Stimulated activated naive B cell treated with anti-CD40 and anti-IgM and Interleukin-4, amounts not matched to agents 10 μg/mL and 1 μg/mL and 100 μg/mL, for 72 hours (primary cell): ENCODE data around the gene VSTM2B.

Experiments
- ATAC-seq, 2 donors: fragments of 150-1000 bp; cut with Tn5 transposase; replicated peaks; 2 replicates each; pipeline ENCODE4 v1.10.0; 2021; ENCODE audit warnings: moderate library complexity in 1 of 2
- DNase-seq: peaks from one replicate; pipeline ENCODE4 v3.0.0; 2021
- H3K27ac Mint-ChIP-seq: one replicate; pipeline ENCODE4 v1.8.0; 2022; ENCODE audit warnings: mild to moderate bottlenecking, mixed read lengths
- H3K27me3 Mint-ChIP-seq, 2 donors: one replicate each; pipeline ENCODE4 v1.8.0; 2022; ENCODE audit warnings: mixed read lengths in 2 of 2
- H3K36me3 Mint-ChIP-seq, 2 donors: one replicate each; pipeline ENCODE4 v1.8.0; 2022; ENCODE audit warnings: mixed read lengths in 2 of 2, mild to moderate bottlenecking in 1 of 2
- H3K4me1 Mint-ChIP-seq, 2 donors: one replicate each; pipeline ENCODE4 v1.8.0; 2022; ENCODE audit warnings: mixed read lengths in 2 of 2, mild to moderate bottlenecking in 1 of 2
- H3K4me3 Mint-ChIP-seq, 2 donors: one replicate each; pipeline ENCODE4 v1.8.0; 2022; ENCODE audit warnings: mild to moderate bottlenecking in 2 of 2, mixed read lengths in 2 of 2, moderate library complexity in 1 of 2
- H3K9me3 Mint-ChIP-seq, 2 donors: one replicate each; pipeline ENCODE4 v1.8.0; 2022; ENCODE audit warnings: mixed read lengths in 2 of 2, mild to moderate bottlenecking in 1 of 2

The VSTM2B gene

DNA sequence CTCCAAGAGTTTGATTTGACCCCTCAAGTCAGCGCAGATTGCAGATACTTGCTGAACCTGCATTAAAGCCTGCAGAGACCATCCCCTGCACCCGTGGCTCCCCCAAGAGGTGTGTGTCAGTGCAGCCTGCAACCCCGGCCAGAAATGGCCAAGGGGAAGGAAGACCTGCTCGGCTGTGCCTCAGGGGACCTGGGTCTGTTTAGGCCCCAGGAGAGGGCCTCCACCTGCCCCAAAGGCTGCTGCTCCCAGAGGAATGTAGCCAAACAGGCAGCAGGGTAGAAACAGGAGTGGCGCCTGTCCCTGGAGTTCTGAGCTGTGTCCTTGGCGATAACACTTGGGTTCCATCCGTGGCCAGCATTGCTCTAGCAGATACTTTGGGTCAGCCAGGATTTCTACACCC, 88.3 kb downstream of the VSTM2B start:
- DNase-seq (no peak), ATAC-seq (no peak)
- Mint-ChIP-seq H3K27ac (no peak overlapping the region), H3K4me3 (no peak overlapping the region), H3K9me3 (no peaks in the 10 kb centered on the region), H3K36me3 (peaks cover 41 to 67% of the 10 kb centered on the region in 2 donors), H3K4me1 (peaks cover 16 to 21% of the 10 kb centered on the region in 2 donors), H3K27me3 (no peaks in the 10 kb centered on the region)
